Fibroblast of lung (primary cell): ENCODE results near the gene MPP3. TPM values are rescaled to one million over a fixed set of nuclear protein-coding genes. Genes with fewer than 3 reads are reported as not detected.

Experiments
- DNase-seq, 2 donors: peaks; one replicate each; pipeline versions ENCODE4 v3.0.0 to v3.0.0-alpha.2; 2010; ENCODE audit warnings: low read depth in 2 of 2
- H2AFZ ChIP-seq: 2 replicates; pipeline ENCODE4 v1.5.1; 2012; ENCODE audit warnings: low read length, control low read depth, inconsistent platforms
- H3K27ac ChIP-seq: 2 replicates; pipeline ENCODE4 v1.5.1; 2011; ENCODE audit warnings: low read length, control low read depth; ENCODE audit not compliant: insufficient read depth
- H3K27me3 ChIP-seq: 2 replicates; pipeline ENCODE4 v1.5.1; 2011; ENCODE audit warnings: mild to moderate bottlenecking, low read length; ENCODE audit not compliant: control insufficient read depth, insufficient read depth
- H3K36me3 ChIP-seq: 2 replicates; pipeline ENCODE4 v1.5.1; 2011; ENCODE audit warnings: low read length; ENCODE audit not compliant: control insufficient read depth, insufficient read depth
- H3K4me1 ChIP-seq: 2 replicates; pipeline ENCODE4 v1.5.1; 2011; ENCODE audit warnings: low read length; ENCODE audit not compliant: control insufficient read depth, insufficient read depth; ENCODE audit errors: extremely low read depth
- H3K4me2 ChIP-seq: 2 replicates; pipeline ENCODE4 v1.5.1; 2011; ENCODE audit warnings: low read length, control low read depth; ENCODE audit not compliant: insufficient read depth; ENCODE audit errors: extremely low read depth
- H3K4me3 ChIP-seq, 4 experiments: fragments of 200-600 bp in 1 of 4; sonication (generic) in 1 of 4; replicated peaks in 1 of 4; 2 replicates each; pipeline ENCODE4 v1.5.1; 2011 to 2016; ENCODE audit warnings: low read length in 4 of 4, low read depth in 3 of 4, mild to moderate bottlenecking in 3 of 4, control low read depth in 2 of 4, inconsistent platforms in 1 of 4, mixed read lengths in 1 of 4; ENCODE audit not compliant: insufficient read depth in 1 of 4; ENCODE audit errors: control extremely low read depth in 1 of 4
- H3K79me2 ChIP-seq: 2 replicates; pipeline ENCODE4 v1.5.1; 2012; ENCODE audit warnings: mild to moderate bottlenecking, low read length, inconsistent platforms; ENCODE audit not compliant: control insufficient read depth, insufficient read depth
- H3K9ac ChIP-seq: 2 replicates; pipeline ENCODE4 v1.5.1; 2011; ENCODE audit warnings: mild to moderate bottlenecking, low read length, control low read depth; ENCODE audit not compliant: insufficient read depth
- H3K9me3 ChIP-seq: 2 replicates; pipeline ENCODE4 v1.5.1; 2012; ENCODE audit warnings: low read depth, low read length; ENCODE audit not compliant: control insufficient read depth, insufficient read depth
- H4K20me1 ChIP-seq: 2 replicates; pipeline ENCODE4 v1.5.1; 2011; ENCODE audit warnings: low read length; ENCODE audit not compliant: control insufficient read depth, insufficient read depth; ENCODE audit errors: extremely low read depth
- EZH2 ChIP-seq: IDR thresholded peaks from 2 replicates; pipeline ENCODE4 v1.5.1; 2012; ENCODE audit warnings: low read length, control low read depth, mild to moderate bottlenecking; ENCODE audit errors: missing control alignments
- polyA plus RNA-seq, 2 donors: library from polyadenylated mRNA; depleted of rRNA in 1 of 2; stranded (reverse) in 1 of 2; unstranded in 1 of 2; fragments of >200 nt; gene quantifications; 2 replicates each; pipeline ENCODE4 v1.2.1, GENCODE V29; 2011 to 2012; ENCODE audit warnings: missing spikeins in 1 of 2
- total RNA-seq: library from RNA; depleted of rRNA; stranded (reverse); fragments of >200 nt; gene quantifications from 2 replicates; pipeline ENCODE4 v1.2.1, GENCODE V29; 2014
- TF ChIP-seq, protein P1 (sequence below), 2 donors: IDR thresholded peaks in 1 of 2; conservative IDR thresholded peaks in 1 of 2; 1 replicate in 1 of 2; 2 replicates in 1 of 2; pipeline ENCODE4 v1.5.1; 2011 to 2012; ENCODE audit warnings: low read length in 2 of 2, control low read depth in 1 of 2, inconsistent platforms in 1 of 2, low read depth in 1 of 2, mild to moderate bottlenecking in 1 of 2

Gene MPP3
- total and polyA plus RNA-seq, 2 donors (not counting 1 experiment from before 2014, with no cell fraction given), result 4.6 to 6.9 TPM

DNA sequence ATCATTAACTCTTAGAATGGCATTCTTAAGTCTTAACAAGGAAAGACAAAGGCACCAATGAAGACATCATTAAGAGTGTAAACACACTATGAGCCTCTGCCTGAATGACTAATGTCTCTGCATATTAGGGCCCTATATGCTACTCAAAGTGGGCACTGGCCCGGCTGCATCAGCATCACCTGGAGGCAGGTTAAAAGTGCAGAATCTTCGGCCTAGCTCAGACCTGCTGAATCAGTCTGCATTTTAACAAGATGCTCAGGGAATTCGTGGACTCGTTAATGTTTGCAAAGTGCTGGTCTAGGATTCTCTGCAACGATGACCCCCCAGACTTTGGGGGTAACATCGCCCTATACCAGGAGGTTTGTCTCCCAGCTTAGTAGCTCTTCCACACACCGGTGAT lies 6.7 kb downstream of the MPP3 start:
- H3K4me1 ChIP-seq, result no peaks in the 10 kb centered on the region
- DNase-seq, result no peak
- H3K79me2 ChIP-seq, result no peaks in the 10 kb centered on the region
- H3K9me3 ChIP-seq, result no peaks in the 10 kb centered on the region
- H2AFZ ChIP-seq, result no peak overlapping the region
- H3K27ac ChIP-seq, result no peak overlapping the region
- TF ChIP-seq EZH2, result no peak
- TF ChIP-seq, protein P1, sequence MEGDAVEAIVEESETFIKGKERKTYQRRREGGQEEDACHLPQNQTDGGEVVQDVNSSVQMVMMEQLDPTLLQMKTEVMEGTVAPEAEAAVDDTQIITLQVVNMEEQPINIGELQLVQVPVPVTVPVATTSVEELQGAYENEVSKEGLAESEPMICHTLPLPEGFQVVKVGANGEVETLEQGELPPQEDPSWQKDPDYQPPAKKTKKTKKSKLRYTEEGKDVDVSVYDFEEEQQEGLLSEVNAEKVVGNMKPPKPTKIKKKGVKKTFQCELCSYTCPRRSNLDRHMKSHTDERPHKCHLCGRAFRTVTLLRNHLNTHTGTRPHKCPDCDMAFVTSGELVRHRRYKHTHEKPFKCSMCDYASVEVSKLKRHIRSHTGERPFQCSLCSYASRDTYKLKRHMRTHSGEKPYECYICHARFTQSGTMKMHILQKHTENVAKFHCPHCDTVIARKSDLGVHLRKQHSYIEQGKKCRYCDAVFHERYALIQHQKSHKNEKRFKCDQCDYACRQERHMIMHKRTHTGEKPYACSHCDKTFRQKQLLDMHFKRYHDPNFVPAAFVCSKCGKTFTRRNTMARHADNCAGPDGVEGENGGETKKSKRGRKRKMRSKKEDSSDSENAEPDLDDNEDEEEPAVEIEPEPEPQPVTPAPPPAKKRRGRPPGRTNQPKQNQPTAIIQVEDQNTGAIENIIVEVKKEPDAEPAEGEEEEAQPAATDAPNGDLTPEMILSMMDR (conservative IDR thresholded peaks at IDR 0.05 in 1 of 2, IDR thresholded peaks at IDR 0.05 in 1 of 2; ENCODE audit: low read depth in 1 of 2, low read length in 2 of 2), result no peak
- no peaks in the 10 kb centered on the region for H3K27me3 ChIP-seq
- no peak overlapping the region for H3K4me2 ChIP-seq
- H3K9ac ChIP-seq, result no peak overlapping the region
- H3K36me3 ChIP-seq, result peaks cover 22% of the 10 kb centered on the region
- no peak overlapping the region for H3K4me3 ChIP-seq
- no peaks in the 10 kb centered on the region for H4K20me1 ChIP-seq

DNA sequence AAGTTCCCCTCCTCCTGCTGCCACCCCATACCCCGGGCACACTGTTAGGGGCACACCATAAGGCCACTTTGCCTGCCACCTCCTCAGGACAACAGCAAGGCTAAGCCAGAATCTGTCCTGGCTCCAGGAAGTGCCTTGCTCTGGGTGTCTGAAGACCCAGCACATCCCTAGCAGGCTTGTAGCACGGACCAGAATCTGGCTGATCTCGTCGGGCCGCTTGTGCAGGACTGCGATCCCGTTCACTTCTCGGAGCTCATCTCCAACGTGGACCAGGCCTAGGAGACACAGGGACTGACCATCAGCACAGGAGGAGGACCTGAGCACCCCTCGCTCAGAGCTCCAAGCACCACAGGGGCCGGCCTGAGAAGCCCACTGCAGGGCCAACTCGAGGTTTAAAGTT lies 7.4 kb downstream of the MPP3 start:
- H2AFZ ChIP-seq, result no peak overlapping the region

DNA sequence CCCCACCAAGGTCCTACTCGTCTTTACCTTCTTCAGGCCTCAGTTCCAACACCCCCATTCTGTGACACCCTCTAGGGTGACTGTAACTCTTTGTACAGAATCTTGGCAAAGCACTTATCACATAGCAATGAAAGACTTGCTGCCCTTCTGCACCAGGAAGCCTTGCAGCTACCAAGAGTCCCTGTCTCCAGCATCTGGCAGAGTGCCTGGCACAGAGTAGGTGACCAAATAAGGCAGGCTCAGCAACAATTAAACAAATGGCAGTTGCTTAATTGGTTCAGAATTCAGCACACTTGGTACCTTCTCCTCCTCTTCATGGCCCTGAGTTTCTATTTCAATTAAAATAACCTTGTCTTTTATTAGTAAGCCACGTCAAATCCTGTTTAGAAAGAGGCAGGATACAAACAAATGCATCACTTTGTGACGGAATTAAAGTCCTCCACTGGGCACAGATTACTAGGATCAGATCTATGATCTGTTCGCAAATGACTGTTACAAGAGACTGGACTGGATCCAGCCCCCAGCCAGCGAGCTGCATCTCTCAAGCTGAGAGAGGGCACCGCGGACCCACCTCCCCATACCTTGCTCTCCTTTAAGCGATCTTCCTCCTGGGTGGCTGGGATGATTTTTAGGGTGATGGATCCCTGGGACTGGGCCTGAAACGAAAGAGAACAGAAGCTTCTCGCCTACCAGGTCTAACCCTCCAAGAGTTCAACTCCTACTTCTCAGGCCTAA lies 9.4 kb downstream of the MPP3 start:
- Histone ChIP-seq H3K9ac (no peak overlapping the region), H2AFZ (no peak overlapping the region), H3K36me3 (peaks cover 13% of the 10 kb centered on the region), H3K9me3 (no peaks in the 10 kb centered on the region), H3K79me2 (no peaks in the 10 kb centered on the region), H3K4me2 (no peak overlapping the region), H3K4me3 (no peak overlapping the region), H3K27me3 (no peaks in the 10 kb centered on the region), H3K27ac (no peak overlapping the region), H4K20me1 (no peaks in the 10 kb centered on the region), H3K4me1 (no peaks in the 10 kb centered on the region)
- TF ChIP-seq, protein P1 (conservative IDR thresholded peaks at IDR 0.05 in 1 of 2, IDR thresholded peaks at IDR 0.05 in 1 of 2; ENCODE audit: low read depth in 1 of 2, low read length in 2 of 2), result no peak
- no peak for TF ChIP-seq EZH2
- no peak for DNase-seq

More for the DNA sequence above, 7.4 kb downstream of the MPP3 start:
- Histone ChIP-seq H3K9me3 (no peaks in the 10 kb centered on the region), H3K27ac (no peak overlapping the region), H3K4me3 (no peak overlapping the region), H4K20me1 (no peaks in the 10 kb centered on the region), H3K27me3 (no peaks in the 10 kb centered on the region), H3K4me2 (no peak overlapping the region), H3K79me2 (no peaks in the 10 kb centered on the region), H3K9ac (no peak overlapping the region), H3K4me1 (no peaks in the 10 kb centered on the region), H3K36me3 (peaks cover 23% of the 10 kb centered on the region)
- TF ChIP-seq, protein P1 (conservative IDR thresholded peaks at IDR 0.05 in 1 of 2, IDR thresholded peaks at IDR 0.05 in 1 of 2; ENCODE audit: low read depth in 1 of 2, low read length in 2 of 2), result no peak
- no peak for TF ChIP-seq EZH2
- DNase-seq, result no peak
